ENCODE results near the gene GTF3C1. TPM values are rescaled to one million over a fixed set of nuclear protein-coding genes. Genes with fewer than 3 reads are reported as not detected.

Gene GTF3C1
- total RNA-seq, 1 donor: 38.5 TPM

DNA sequence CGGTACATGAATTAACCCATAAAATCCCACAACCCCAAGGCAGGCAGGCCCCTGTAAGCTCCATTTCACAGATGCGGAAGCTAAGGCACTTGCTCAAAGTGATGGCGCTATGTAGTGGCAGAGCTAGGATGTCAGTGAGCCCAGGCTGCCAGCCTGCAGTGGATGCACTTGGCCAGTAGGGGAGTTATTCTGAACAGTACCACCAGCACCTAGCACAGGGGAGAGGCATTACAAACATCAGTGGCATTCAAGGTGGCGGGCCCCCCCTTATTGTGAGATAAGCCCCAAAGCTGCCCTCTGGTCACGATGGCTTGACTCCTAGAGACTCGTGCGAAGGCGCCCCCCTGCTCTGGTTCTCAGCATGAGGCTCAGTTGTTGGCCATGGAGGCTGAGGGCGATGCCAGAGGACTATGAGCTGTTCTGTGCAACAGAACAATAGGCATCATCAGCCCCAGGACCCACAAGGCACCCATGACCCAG is 33.8 kb downstream of the GTF3C1 start:
- Histone ChIP-seq H3K27me3 (ENCODE audit: insufficient read depth, low read length) (no peaks in the 10 kb centered on the region), H3K4me3 (ENCODE audit: low read length) (no peak overlapping the region), H3K9me3 (ENCODE audit: low read depth, low read length) (no peaks in the 10 kb centered on the region), H3K4me1 (ENCODE audit: insufficient read depth, low read length) (no peaks in the 10 kb centered on the region)

DNA sequence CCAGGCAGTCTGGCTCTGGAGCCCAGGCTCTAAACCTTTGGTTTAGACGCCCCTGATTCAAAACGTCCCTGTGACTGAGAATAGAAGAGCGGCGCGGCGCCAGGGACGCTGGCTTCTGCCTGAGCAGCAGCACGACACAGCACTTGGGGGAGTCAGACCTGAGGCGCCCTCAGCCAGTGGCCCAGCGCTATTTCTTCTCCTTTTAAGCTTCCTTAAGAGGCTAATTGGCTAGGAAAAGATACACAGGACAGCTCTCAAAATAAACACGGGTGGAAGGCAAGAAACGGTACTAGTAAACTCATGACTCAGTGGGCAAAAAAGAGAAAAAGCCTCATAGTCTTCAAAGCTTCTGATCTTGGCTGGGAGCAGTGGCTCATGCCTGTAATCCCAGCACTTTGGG is 34.9 kb downstream of the GTF3C1 start:
- Histone ChIP-seq H3K4me1 (ENCODE audit: insufficient read depth, low read length) (no peaks in the 10 kb centered on the region), H3K9me3 (ENCODE audit: low read depth, low read length) (no peaks in the 10 kb centered on the region), H3K27me3 (ENCODE audit: insufficient read depth, low read length) (no peaks in the 10 kb centered on the region), H3K4me3 (ENCODE audit: low read length) (no peak overlapping the region)

DNA sequence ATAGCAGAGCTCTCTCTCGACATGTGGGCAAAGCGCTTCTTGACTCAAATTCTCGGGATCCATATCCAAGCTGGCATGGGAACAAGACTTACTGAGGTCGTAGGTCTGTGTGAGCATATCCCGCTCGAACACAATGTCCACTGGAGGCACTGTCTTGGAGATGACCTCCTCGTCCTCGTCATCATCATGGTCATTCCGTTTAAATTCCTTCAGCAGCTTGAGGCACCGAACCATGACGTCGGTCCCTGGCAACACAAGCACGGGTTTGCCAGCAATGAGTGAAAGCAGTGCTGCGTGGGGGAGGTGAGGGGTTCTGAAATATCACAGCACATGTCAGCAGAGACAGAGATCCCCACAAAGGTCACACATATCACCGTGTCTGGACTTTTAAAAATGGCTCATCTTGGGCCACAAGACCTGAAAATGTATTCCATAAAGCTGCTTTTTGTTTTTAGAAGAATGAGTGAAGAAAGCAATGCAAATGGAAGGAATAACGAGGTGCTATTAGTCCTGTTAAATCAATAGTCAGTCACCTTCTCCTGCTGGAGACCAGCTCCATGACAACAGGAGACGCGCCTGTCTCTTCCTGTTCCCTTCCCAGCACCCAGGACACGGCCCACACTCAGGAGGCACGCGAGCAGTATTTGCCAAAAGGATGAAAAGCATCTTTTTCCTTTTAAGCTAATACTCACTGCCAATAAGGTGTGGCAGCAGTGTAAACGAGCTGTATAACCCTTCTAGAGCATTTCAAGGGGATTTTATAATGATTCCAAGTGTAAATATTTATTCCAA is 37.9 kb downstream of the GTF3C1 start:
- Histone ChIP-seq H3K9me3 (ENCODE audit: low read depth, low read length) (no peaks in the 10 kb centered on the region), H3K27me3 (ENCODE audit: insufficient read depth, low read length) (no peaks in the 10 kb centered on the region), H3K4me3 (ENCODE audit: low read length) (no peak overlapping the region), H3K4me1 (ENCODE audit: insufficient read depth, low read length) (no peaks in the 10 kb centered on the region)

DNA sequence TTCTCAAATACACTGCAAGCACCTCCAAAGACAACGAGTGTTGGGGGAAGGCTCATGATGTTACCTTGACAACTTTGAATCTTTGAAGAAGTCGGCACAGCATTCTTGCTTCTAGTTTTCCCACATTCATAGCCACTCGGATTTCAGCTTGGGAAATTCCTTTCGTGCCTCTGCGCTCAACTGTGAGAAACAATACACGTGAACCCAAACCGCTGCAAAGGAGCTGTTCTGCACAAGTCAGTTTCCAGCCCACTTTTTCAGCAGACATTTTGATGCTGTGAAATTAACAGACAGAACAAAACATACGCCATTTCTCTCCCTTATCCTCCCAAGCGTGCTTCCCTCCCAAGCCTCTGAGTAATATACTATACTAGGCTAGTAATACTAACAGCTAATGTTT is 41.2 kb downstream of the GTF3C1 start:
- H3K9me3 ChIP-seq (ENCODE audit: low read depth, low read length): no peaks in the 10 kb centered on the region
- H3K4me1 ChIP-seq (ENCODE audit: insufficient read depth, low read length): no peaks in the 10 kb centered on the region
- H3K27me3 ChIP-seq (ENCODE audit: insufficient read depth, low read length): no peaks in the 10 kb centered on the region
- H3K4me3 ChIP-seq (ENCODE audit: low read length): no peak overlapping the region

DNA sequence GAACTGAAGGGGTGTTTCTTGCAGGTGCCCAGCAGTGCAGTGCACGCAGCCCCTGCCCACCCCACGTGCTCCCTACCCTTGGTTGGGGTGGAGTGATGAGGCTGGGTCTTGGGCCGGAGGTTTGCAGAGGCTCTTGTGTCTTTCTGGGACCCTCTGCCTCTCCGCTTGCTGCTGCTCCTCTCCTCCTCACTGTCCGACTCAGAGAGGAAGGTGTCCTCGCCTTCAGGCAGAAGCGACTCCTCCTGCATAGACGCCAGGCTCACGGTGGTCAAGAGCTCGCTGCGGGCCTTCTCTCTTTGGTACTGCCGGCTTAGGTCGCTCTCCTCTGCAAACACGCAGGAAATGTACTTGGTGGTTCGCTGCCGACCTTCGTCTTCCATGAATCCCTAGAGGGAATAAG is 42.9 kb downstream of the GTF3C1 start:
- Histone ChIP-seq H3K4me3 (ENCODE audit: low read length) (no peak overlapping the region), H3K27me3 (ENCODE audit: insufficient read depth, low read length) (no peaks in the 10 kb centered on the region), H3K9me3 (ENCODE audit: low read depth, low read length) (no peaks in the 10 kb centered on the region)

DNA sequence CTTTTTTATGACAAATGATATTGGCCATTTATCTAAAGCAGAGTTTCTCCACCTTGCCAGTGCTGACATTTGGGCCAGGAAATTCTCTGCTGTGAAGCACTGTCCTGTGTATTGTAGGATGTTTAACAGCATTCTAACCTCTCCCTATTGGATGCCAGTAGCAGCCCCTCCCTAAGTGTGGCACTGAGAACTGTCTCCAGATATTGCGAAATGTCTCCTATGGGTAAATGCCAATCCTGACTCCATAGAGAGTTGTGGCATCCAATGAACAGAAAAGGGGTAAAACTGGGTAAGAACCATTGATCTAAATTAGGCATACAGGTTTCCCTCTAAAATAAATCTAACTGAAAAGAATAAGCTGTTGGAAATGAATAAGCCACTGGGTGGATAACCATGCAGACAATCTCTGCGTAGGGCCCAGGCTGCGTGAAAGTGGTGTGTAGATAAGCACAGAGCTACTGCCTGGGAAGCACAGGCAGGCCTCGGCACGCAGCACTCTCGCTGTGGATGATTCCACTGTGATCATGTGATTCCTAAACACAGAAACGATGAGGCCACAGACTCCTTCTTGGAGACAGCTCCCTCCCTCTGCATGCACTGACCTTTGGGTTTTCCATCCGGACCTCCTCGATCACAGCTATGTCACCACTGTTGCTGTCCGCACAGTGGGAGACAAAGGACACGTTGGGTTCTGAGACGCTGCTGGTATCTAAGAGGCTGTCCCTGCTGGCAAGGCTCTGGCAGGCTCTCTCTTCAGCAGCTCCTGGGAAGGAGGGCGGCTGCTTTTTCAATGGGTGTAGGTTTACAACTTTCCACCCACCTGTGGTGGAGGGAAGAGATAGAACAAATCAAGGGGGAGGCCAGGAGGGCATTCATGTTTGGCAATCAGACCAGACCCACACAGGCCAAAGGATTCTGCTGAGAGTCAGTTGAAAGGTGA is 44.1 kb downstream of the GTF3C1 start:
- H3K27me3 ChIP-seq (ENCODE audit: insufficient read depth, low read length): no peaks in the 10 kb centered on the region
- H3K9me3 ChIP-seq (ENCODE audit: low read depth, low read length): no peaks in the 10 kb centered on the region
- no peaks in the 10 kb centered on the region for H3K4me1 ChIP-seq (ENCODE audit: insufficient read depth, low read length)
- no peak overlapping the region for H3K4me3 ChIP-seq (ENCODE audit: low read length)

More for the DNA sequence above, 42.9 kb downstream of the GTF3C1 start:
- no peaks in the 10 kb centered on the region for H3K4me1 ChIP-seq (ENCODE audit: insufficient read depth, low read length)

DNA sequence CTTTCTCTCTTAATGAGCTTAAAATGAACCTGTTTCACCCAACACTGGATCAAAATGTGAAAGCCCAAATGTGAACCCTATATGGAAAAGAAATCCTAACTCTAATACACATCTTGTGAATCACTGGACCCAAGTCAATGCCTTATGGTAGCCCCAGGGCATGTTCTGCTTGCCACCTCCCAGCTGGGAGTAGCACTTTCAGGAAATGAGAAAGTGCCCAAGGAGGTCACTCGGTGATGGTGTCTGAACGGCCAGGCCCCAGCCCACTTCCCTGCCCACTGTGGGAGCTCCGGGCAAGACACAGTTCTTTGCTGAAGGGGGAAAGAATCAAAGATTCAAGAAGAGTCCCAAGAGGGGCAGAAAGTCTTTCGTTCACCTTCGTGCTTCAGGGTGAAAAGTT is 46.1 kb downstream of the GTF3C1 start:
- H3K27me3 ChIP-seq (ENCODE audit: insufficient read depth, low read length): no peaks in the 10 kb centered on the region
- H3K4me3 ChIP-seq (ENCODE audit: low read length): no peak overlapping the region
- no peaks in the 10 kb centered on the region for H3K9me3 ChIP-seq (ENCODE audit: low read depth, low read length)
- no peaks in the 10 kb centered on the region for H3K4me1 ChIP-seq (ENCODE audit: insufficient read depth, low read length)

DNA sequence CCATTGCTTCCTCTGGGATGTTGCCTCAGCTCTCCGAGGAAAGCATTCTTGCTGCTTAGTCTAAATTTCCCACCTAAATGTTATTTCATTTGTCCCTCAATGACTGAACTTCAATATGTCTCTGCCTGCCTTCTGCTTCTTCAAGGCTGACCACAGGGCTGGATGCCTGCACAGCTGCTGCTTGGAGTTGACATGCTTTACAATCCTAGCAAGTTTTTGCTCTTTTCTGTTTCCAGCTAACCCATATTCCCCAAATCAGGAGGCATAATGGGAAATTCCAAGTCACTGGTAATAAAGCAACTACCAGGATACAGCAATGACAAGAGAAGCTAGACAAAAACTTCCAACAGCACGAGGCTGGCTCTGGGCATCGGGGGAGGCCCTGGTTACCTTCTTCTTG is 48.9 kb downstream of the GTF3C1 start:
- Histone ChIP-seq H3K9me3 (ENCODE audit: low read depth, low read length) (no peaks in the 10 kb centered on the region), H3K4me3 (ENCODE audit: low read length) (no peak overlapping the region), H3K4me1 (ENCODE audit: insufficient read depth, low read length) (no peaks in the 10 kb centered on the region), H3K27me3 (ENCODE audit: insufficient read depth, low read length) (no peaks in the 10 kb centered on the region)

DNA sequence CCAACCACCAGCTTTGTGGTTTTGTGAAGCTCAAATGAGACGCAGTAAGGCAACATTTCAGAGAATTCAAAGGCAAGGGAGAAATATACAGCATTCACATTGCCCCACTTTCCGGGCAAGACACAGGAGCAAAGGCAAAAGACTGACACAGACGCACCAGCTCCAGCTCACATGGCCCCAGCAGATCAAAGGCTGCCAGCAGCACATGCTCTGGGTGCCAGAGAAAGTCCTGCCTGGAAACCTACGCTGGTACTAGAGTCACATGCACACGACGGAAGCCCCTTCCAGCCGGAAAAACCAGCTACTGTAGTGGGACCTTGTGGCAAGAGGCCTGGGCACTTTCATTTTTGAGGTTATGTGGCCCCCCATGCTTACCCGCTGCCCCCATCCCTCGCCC is 50.1 kb downstream of the GTF3C1 start:
- Histone ChIP-seq H3K9me3 (ENCODE audit: low read depth, low read length) (no peaks in the 10 kb centered on the region), H3K27me3 (ENCODE audit: insufficient read depth, low read length) (no peaks in the 10 kb centered on the region), H3K4me1 (ENCODE audit: insufficient read depth, low read length) (no peaks in the 10 kb centered on the region), H3K4me3 (ENCODE audit: low read length) (no peak overlapping the region)

DNA sequence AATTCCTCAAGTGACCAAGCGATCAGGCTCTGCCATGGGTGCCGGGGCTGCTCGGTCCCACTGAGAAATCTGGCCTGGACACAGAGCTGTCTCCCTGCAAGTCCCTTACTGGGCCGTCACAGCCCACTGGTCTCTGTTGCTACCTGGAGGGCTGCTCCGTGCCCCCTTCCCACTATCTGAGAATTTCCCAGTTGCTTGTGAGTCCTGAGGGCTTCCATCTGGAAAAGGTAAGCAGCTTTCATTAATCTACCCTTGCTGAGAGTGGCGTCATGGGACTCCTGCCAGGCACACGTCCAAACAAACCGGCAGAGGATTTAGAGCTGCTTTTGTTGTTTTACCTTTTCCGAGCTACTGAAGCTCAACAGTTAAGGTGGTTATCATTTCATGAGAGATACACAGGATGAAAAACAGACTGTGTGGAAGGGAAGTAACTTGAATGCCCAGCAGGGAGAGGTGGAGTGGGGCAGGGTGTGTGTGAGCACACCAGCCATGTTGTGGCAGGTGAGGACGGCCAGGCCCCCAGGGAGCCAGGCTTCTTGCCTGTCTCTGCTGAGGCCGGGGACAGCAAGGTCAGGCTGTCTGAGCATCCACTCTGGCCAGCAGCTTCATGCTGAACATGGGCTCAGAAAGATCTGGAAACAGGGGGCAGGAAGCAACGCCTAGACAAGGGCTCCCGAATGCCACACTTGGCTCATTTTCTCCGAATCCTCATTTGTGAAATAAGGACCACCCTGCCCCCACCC is 50.6 kb downstream of the GTF3C1 start:
- H3K4me3 ChIP-seq (ENCODE audit: low read length): no peak overlapping the region
- H3K9me3 ChIP-seq (ENCODE audit: low read depth, low read length): no peaks in the 10 kb centered on the region
- no peaks in the 10 kb centered on the region for H3K4me1 ChIP-seq (ENCODE audit: insufficient read depth, low read length)
- H3K27me3 ChIP-seq (ENCODE audit: insufficient read depth, low read length): no peaks in the 10 kb centered on the region

DNA sequence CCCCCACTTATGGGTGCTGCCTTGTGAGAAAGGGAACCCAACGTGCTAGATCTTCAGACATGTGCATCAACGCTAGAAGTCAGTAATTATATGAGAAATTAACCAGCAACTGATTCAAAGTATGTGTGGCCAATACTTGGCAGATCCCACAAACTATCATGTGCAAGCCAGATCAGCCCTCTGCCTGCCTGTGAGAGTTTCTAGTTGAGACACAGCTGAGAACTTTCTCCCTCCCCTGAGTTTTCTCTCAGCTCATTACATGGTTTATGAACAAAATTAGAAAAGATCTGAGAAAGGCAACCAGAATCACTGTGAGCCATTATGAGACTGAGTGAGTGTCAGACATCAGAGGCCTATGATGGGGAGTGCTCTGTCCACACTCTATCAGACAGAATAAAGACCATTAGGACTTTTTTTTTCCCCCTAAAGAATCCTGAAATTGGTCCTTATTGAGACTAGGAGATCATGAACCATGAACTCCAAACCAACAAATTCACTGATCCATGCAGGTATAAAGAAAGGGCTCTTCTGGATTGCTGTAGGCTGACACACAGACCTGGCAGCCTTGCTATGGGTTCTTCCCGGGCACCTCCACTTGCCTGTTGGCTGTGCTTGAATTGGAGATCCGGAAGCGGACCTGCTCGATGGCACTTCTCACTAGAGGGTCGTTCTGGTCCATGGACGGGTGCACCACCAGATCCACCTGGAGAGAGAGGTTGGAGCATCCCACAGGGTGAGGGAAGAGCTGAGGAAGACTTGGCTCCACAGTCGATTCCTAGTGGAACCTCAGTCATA is 51.5 kb downstream of the GTF3C1 start:
- Histone ChIP-seq H3K9me3 (ENCODE audit: low read depth, low read length) (no peaks in the 10 kb centered on the region), H3K27me3 (ENCODE audit: insufficient read depth, low read length) (no peaks in the 10 kb centered on the region), H3K4me3 (ENCODE audit: low read length) (no peak overlapping the region), H3K4me1 (ENCODE audit: insufficient read depth, low read length) (no peaks in the 10 kb centered on the region)

DNA sequence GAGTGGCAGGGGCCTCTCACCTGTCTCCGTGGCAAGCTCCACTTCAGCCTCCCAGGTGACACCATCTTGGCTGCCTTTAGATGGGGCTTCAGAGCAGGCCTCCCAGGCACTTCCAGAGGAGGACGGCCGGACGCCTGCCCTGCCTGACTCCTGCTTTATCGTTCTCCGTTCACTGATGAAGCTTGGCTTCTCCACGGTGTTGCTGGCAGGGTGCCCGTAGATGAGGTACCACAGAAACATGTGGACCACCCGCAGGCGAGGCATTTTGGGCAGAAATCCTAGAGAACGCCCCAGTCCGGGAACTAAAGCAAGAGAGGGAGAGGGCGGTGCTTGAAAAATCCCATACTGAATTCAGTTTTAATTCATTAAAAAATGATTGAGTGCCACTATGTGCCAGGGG is 54.5 kb downstream of the GTF3C1 start:
- H3K9me3 ChIP-seq (ENCODE audit: low read depth, low read length): no peaks in the 10 kb centered on the region
- no peaks in the 10 kb centered on the region for H3K4me1 ChIP-seq (ENCODE audit: insufficient read depth, low read length)
- H3K4me3 ChIP-seq (ENCODE audit: low read length): no peak overlapping the region
- H3K27me3 ChIP-seq (ENCODE audit: insufficient read depth, low read length): no peaks in the 10 kb centered on the region

DNA sequence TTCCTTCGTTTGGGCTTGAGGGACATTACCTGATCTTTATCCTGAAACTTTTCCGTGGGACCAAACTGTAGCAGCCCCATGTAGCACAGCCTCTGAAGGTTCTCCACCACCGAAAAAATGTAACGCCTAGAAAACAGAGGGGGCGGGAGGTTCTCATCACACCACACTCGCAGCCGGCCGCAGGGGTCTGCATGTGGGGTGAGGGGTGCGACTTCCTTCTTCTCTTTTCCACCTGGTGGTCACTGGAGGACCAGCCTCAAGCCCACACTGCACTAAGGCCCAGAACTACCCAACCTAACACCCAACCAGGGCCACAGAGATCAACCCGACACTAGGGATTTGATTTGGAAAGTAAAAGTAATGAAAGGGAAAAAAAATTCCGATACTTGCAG is 57.1 kb downstream of the GTF3C1 start:
- H3K9me3 ChIP-seq (ENCODE audit: low read depth, low read length): no peaks in the 10 kb centered on the region
- no peaks in the 10 kb centered on the region for H3K27me3 ChIP-seq (ENCODE audit: insufficient read depth, low read length)
- H3K4me1 ChIP-seq (ENCODE audit: insufficient read depth, low read length): no peaks in the 10 kb centered on the region
- no peak overlapping the region for H3K4me3 ChIP-seq (ENCODE audit: low read length)

DNA sequence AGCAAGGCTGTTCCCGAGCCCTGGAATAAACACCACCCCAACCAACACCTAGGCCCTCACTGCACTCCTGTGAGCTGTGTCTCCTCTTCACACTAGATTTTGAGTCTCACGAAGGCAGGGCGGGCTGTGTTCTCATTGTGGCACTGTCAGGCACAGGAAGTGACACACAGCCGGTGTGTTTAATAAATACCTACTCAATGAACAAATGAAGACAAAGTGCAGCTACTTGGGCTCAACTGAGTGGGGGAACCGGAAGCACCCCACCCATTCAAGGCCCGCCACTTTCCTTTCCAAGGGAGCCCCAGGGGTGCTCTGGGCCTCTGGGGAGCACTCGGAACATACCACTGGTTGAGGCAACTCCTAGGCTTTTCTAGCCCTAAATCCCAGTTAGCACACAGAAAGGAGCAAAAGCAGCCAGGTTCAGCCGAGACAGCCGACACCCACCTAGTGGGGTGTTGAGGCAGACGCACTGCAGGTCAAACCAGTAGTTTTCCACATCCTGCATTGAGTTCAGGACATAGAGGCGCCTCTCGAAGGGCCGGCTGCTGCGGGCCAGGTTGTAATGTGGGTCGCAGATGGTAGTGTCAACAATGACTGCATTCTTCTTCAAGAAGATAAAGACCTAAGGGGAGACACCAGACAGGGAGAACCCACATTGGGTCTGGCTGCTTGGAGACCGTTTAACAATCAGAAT is 57.7 kb downstream of the GTF3C1 start:
- no peaks in the 10 kb centered on the region for H3K9me3 ChIP-seq (ENCODE audit: low read depth, low read length)
- no peak overlapping the region for H3K4me3 ChIP-seq (ENCODE audit: low read length)
- no peaks in the 10 kb centered on the region for H3K27me3 ChIP-seq (ENCODE audit: insufficient read depth, low read length)
- H3K4me1 ChIP-seq (ENCODE audit: insufficient read depth, low read length): no peaks in the 10 kb centered on the region

Data from mononuclear cell (primary cell).